Heart left ventricle (tissue), 16 donors: ENCODE results near the gene MCTP1. TPM values are rescaled to one million over a fixed set of nuclear protein-coding genes. Genes with fewer than 3 reads are reported as not detected.

Experiments used
- ATAC-seq, 4 donors: fragments of 200-7000 bp; cut with Tn5 transposase; one replicate each; pipeline ENCODE4 v1.9.1; 2020 to 2022; ENCODE audit warnings: moderate library complexity in 4 of 4, mild to moderate bottlenecking in 3 of 4, moderate number of reproducible peaks in 1 of 4
- DNase-seq, 5 donors: peaks; one replicate each; pipeline ENCODE4 v3.0.0-alpha.2; 2020
- H3K27ac ChIP-seq, 12 donors: fragments of 200-600 bp; sonication (generic) in 4 of 12; one replicate each; pipeline versions ENCODE4 v1.5.0 to v1.8.0; 2016 to 2022; ENCODE audit warnings: mild to moderate bottlenecking in 2 of 12
- H3K27me3 ChIP-seq, 9 donors: fragments of 200-600 bp; sonication (generic) in 2 of 9; one replicate each; pipeline versions ENCODE4 v1.5.1 to v1.8.0; 2016 to 2022; ENCODE audit warnings: mild to moderate bottlenecking in 3 of 9
- H3K36me3 ChIP-seq, 9 donors: fragments of 200-600 bp; sonication (generic) in 2 of 9; one replicate each; pipeline versions ENCODE4 v1.5.0 to v1.8.0; 2018 to 2022; ENCODE audit warnings: mild to moderate bottlenecking in 2 of 9
- H3K4me1 ChIP-seq, 12 donors: fragments of 200-600 bp; sonication (generic) in 4 of 12; one replicate each; pipeline versions ENCODE4 v1.5.0 to v1.8.0; 2016 to 2022; ENCODE audit warnings: mild to moderate bottlenecking in 3 of 12
- H3K4me3 ChIP-seq, 12 donors: fragments of 200-600 bp; sonication (generic) in 4 of 12; one replicate each; pipeline versions ENCODE4 v1.5.0 to v1.8.0; 2017 to 2022; ENCODE audit warnings: mild to moderate bottlenecking in 9 of 12, moderate library complexity in 4 of 12
- H3K9me3 ChIP-seq, 12 donors: fragments of 200-600 bp; sonication (generic) in 4 of 12; one replicate each; pipeline versions ENCODE4 v1.5.0 to v1.8.0; 2016 to 2022; ENCODE audit warnings: mild to moderate bottlenecking in 1 of 12
- POLR2A ChIP-seq, 2 donors: fragments of 450-650 bp; IDR thresholded peaks; one replicate each; pipeline ENCODE4 v1.6.1; 2017; ENCODE audit warnings: antibody characterized with exemption in 2 of 2, mild to moderate bottlenecking in 2 of 2, moderate library complexity in 2 of 2
- WGBS, 4 donors: extraction: QIAGEN DNeasy Blood & Tissue Kit in 2 of 4; methylation state at CpG; one replicate each; pipeline versions ENCODE4 v1.1.5 to v1.1.7; 2013 to 2018; 5-methylcytosine and 5-hydroxymethylcytosine counted together
- intact Hi-C, 10 donors: fragments of 100-400 bp; cut with DNase I; formaldehyde crosslinking; loops; one replicate each; pipeline versions ENCODE4 v1.11.1 to v1.14.2; 2022
- polyA plus RNA-seq, 2 donors: library from polyadenylated mRNA; stranded (reverse); fragments of 200-250 nt; gene quantifications; one replicate each; pipeline ENCODE4 v1.2.3, GENCODE V29; 2013
- total RNA-seq, 9 donors: library from RNA; depleted of rRNA in 2 of 9; stranded (reverse); fragments of >200 nt in 2 of 9; fragmentation: NEBNext Ultra II Directional in 3 of 9; extraction: Animal tissue kit (Norgen Biotek cat#: 25700) in 3 of 9; gene quantifications; one replicate each; pipeline versions ENCODE4 v1.1.0 to v1.2.4, GENCODE V29; 2016 to 2023
- TF ChIP-seq, protein P1 (sequence below), 12 donors: fragments of 200-600 bp; sonication (generic) in 4 of 12; IDR thresholded peaks; one replicate each; pipeline versions ENCODE4 v1.5.0 to v1.8.0; 2018 to 2022; ENCODE audit warnings: antibody characterized with exemption in 12 of 12, mild to moderate bottlenecking in 5 of 12
- donor health status: ischemic (EF 13 %, LVEDD 7.1; RV severe dilation, severe dysfunction).
- donor health status: healthy with polysubstance abuse.
- donor health status: DM: no; HTN: yes; CAD: no.
- donor health status: DM: no; HTN: no; CAD: no.
- donor health status: ischemic (EF 25% LVEDD 6.9; RV normal size, moderate dysfunction).
- donor health status: ischemic (EF 25% LVEDD 5.7; RV mildly dilated, moderate dysfunction).
- donor health status: healthy.
- donor health status: DM: yes; HTN: yes; CAD: no.
- donor health status: ischemic (EF 35%, LVEDD 5.7; RV mildly dilated, moderate dysfunction).
- donor health status: nonischemic (EF 11% LVEDD 7.7; RV severe dilation, severe dysfunction).
- donor health status: DM: yes; HTN: yes; CAD: no.
- donor health status: PGD.
- donor health status: ischemic (EF 29% LVEDD 5.4; RV normal size, mild dysfunction).
- donor health status: nonischemic (EF 23%, LVEDD 6.1; RV moderate dilation, normal function).

Gene MCTP1
- total and polyA plus RNA-seq, 11 donors = 0.91 to 28.4 (median 6.1) TPM

- Histone ChIP-seq H3K9me3 (no peaks in the 10 kb centered on the region), H3K27ac (no peak overlapping the region), H3K4me1 (peaks cover 0 to 5% (median 0%) of the 10 kb centered on the region in 12 donors), H3K36me3 (peaks cover 0 to 2% (median 0%) of the 10 kb centered on the region in 9 donors), H3K4me3 (no peak overlapping the region), H3K27me3 (no peaks in the 10 kb centered on the region)
- no peak for ATAC-seq
- 71 to 77% (median 73%) methylated on average over 1 of the region's 1 CpG for WGBS, 4 donors
- intact Hi-C loops = no loop called here
- TF ChIP-seq, protein P1, sequence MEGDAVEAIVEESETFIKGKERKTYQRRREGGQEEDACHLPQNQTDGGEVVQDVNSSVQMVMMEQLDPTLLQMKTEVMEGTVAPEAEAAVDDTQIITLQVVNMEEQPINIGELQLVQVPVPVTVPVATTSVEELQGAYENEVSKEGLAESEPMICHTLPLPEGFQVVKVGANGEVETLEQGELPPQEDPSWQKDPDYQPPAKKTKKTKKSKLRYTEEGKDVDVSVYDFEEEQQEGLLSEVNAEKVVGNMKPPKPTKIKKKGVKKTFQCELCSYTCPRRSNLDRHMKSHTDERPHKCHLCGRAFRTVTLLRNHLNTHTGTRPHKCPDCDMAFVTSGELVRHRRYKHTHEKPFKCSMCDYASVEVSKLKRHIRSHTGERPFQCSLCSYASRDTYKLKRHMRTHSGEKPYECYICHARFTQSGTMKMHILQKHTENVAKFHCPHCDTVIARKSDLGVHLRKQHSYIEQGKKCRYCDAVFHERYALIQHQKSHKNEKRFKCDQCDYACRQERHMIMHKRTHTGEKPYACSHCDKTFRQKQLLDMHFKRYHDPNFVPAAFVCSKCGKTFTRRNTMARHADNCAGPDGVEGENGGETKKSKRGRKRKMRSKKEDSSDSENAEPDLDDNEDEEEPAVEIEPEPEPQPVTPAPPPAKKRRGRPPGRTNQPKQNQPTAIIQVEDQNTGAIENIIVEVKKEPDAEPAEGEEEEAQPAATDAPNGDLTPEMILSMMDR (IDR thresholded peaks at IDR 0.05) = no peak
- TF ChIP-seq POLR2A (IDR thresholded peaks at IDR 0.05) = no peak
- DNase-seq = no peak
Observed at GRCh38 chr5:94850960-94851359, 433.9 kb downstream of the MCTP1 start.

DNA sequence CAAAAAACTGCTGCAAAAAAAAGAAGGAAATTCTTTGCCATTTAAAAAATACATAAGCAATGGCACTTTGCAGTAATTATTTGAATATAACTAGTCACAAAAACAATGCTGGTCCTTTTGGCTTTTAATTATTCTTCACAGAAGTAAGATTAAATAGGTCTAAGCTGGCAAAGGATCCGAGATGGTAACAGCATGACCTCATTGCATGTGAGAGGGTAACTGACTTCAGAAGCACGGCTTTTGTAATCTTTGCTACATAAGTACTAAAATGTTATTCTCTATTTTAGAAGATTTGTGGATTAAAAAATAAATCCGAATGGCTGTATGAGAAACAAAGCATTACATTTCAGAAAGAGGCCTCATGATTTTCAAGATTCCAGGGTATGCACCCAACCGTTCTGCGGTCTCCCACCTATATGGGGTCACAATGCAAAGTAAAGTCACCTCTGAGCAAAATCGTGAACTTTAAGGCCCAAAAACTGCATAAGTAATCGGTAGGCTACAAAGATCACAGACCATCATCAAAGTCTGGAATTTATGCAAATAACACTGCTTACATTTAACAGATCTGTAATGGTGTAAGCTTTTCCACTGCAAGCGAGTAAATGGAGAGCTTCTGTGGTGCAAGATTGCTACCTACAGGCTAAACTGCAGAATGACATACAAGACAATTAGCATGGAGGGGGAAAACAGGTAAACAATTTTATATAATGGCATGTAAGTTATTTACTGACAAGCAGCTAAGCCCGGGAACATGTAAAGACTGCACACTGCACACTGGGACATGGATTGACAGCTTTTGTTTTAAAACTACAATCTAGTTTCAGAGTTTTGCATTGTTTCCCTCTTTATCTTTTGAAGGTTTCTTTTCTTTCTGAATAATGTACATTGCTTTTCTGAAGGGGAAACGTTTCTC lies 434.8 kb downstream of the MCTP1 start:
- ATAC-seq (peak in 3 of 4 donors; percentile 75 to 82 (median 75)), DNase-seq (no peak)
- H3K27ac ChIP-seq = no peak overlapping the region
- no peak for TF ChIP-seq POLR2A (IDR thresholded peaks at IDR 0.05)
- TF ChIP-seq, protein P1 (IDR thresholded peaks at IDR 0.05) = peak; percentile 26 to 63 (median 50)
- H3K4me1 ChIP-seq = peaks cover 0 to 5% (median 0%) of the 10 kb centered on the region in 12 donors
- no peaks in the 10 kb centered on the region for H3K27me3 ChIP-seq
- H3K4me3 ChIP-seq = no peak overlapping the region
- 32 to 39% (median 37%) methylated on average over 10 of the region's 10 CpGs for WGBS, 4 donors
- peaks cover 0 to 2% (median 0%) of the 10 kb centered on the region in 9 donors for H3K36me3 ChIP-seq
- no peaks in the 10 kb centered on the region for H3K9me3 ChIP-seq
- intact Hi-C loops = no loop called here

DNA sequence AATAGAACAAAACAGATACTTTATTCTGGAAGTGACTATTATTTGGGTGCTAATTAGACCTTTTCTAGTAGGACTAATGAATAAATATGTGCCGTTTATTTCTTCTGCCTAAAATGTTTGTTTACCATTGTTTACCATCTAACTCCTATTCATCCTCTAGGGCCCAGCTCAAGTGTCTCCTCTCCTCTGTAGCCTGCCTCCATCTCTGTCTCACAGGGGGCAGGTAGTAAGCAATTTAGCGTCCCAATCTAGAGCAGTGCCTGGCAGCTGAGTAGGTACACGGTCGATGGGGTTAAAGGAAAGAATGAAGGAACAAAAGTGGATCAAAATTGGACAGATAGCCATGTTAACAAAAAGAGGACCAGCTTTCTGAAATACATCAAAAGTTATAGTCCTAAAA lies 435.6 kb downstream of the MCTP1 start:
- ATAC-seq (no peak), DNase-seq (no peak)
- intact Hi-C loops = no loop called here
- 68 to 71% (median 70%) methylated on average over 4 of the region's 4 CpGs for WGBS, 4 donors
- TF ChIP-seq POLR2A (IDR thresholded peaks at IDR 0.05) = no peak
- TF ChIP-seq, protein P1 (IDR thresholded peaks at IDR 0.05) = no peak
- H3K4me3 ChIP-seq = no peak overlapping the region
- no peaks in the 10 kb centered on the region for H3K27me3 ChIP-seq
- peaks cover 0 to 2% (median 0%) of the 10 kb centered on the region in 9 donors for H3K36me3 ChIP-seq
- no peaks in the 10 kb centered on the region for H3K9me3 ChIP-seq
- no peak overlapping the region for H3K27ac ChIP-seq
- peaks cover 0 to 5% (median 0%) of the 10 kb centered on the region in 12 donors for H3K4me1 ChIP-seq

DNA sequence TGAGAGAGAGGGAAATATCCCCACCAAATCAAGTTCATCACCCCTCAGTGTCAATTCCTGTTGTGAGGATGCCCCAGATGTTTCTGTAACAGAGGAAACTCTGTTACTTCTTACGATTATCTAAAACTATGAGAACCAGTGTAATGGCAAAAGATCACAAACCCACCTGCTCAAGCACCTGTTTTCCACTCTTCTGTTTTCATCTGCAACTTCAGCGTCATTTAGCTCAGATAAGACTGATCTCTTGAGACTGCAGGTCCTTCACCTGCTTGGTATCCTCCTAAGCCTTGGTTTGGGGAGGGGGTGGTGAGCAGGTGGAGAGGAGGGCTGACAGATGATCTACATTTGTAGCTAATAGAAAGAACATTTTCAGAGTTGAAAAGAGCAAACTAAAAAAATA lies 437.2 kb downstream of the MCTP1 start:
- intact Hi-C loops = no loop called here
- no peaks in the 10 kb centered on the region for H3K27me3 ChIP-seq

More for the DNA sequence above, 437.2 kb downstream of the MCTP1 start:
- DNase-seq = no peak
- H3K9me3 ChIP-seq = no peaks in the 10 kb centered on the region
- H3K36me3 ChIP-seq = peaks cover 0 to 2% (median 0%) of the 10 kb centered on the region in 9 donors
- H3K4me1 ChIP-seq = peaks cover 0 to 5% (median 0%) of the 10 kb centered on the region in 12 donors
- TF ChIP-seq, protein P1 (IDR thresholded peaks at IDR 0.05) = no peak
- no peak for TF ChIP-seq POLR2A (IDR thresholded peaks at IDR 0.05)
- WGBS, 4 donors = 68 to 77% (median 71%) methylated on average over 2 of the region's 2 CpGs
- no peak overlapping the region for H3K4me3 ChIP-seq
- no peak overlapping the region for H3K27ac ChIP-seq
- ATAC-seq = no peak
